OCI-LY3 (cell line): ENCODE results near the gene HORMAD1.

Experiments used
- H2AFZ ChIP-seq: fragments of 200-600, 300-600 bp; shearing (Covaris generic); 2 replicates; pipeline ENCODE4 v1.6.0; 2014; ENCODE audit warnings: antibody characterized with exemption, low read depth, low read length
- H3K27ac ChIP-seq: fragments of 200-600, 300-600 bp; sonication (generic); 2 replicates; pipeline ENCODE4 v1.5.1; 2014; ENCODE audit warnings: mild to moderate bottlenecking, low read length, moderate library complexity, mixed read lengths
- H3K27me3 ChIP-seq: fragments of 200-600, 300-600 bp; sonication (generic); 2 replicates; pipeline ENCODE4 v1.6.1; 2014; ENCODE audit warnings: low read depth, low read length, mixed read lengths
- H3K36me3 ChIP-seq: fragments of 200-600, 300-600 bp; sonication (generic); replicated peaks from 2 replicates; pipeline ENCODE3; 2014; ENCODE audit warnings: low read depth, low read length, mixed read lengths
- H3K4me1 ChIP-seq: fragments of 300-600, 200-600 bp; sonication (generic); 2 replicates; pipeline ENCODE4 v1.6.1; 2014; ENCODE audit warnings: low read length, mixed read lengths
- H3K4me2 ChIP-seq: fragments of 200-600, 300-600 bp; sonication (generic); 2 replicates; pipeline ENCODE4 v1.6.1; 2014; ENCODE audit warnings: low read length, mixed read lengths
- H3K4me3 ChIP-seq: fragments of 300-600, 200-600 bp; sonication (generic); 2 replicates; pipeline ENCODE4 v1.5.1; 2014; ENCODE audit warnings: antibody characterized with exemption, mild to moderate bottlenecking, low read length, moderate library complexity
- H3K79me2 ChIP-seq: fragments of 300-600, 200-600 bp; shearing (Covaris generic); 2 replicates; pipeline ENCODE4 v1.6.1; 2014; ENCODE audit warnings: mild to moderate bottlenecking, low read length, mixed read lengths
- H3K9ac ChIP-seq: fragments of 300-600, 200-600 bp; shearing (Covaris generic); 2 replicates; pipeline ENCODE4 v1.6.0; 2014; ENCODE audit warnings: mild to moderate bottlenecking, low read length, moderate library complexity
- H3K9me3 ChIP-seq: fragments of 200-600, 300-600 bp; shearing (Covaris generic); 2 replicates; pipeline ENCODE4 v1.6.1; 2014; ENCODE audit warnings: low read length, mixed read lengths; ENCODE audit not compliant: insufficient read depth
- H4K20me1 ChIP-seq: fragments of 200-600, 300-600 bp; sonication (generic); 2 replicates; pipeline ENCODE4 v1.6.1; 2016; ENCODE audit warnings: low read length, mixed read lengths; ENCODE audit not compliant: insufficient read depth
- CTCF ChIP-seq: fragments of 200-600, 300-600 bp; sonication (generic); IDR thresholded peaks from 2 replicates; pipeline ENCODE4 v1.5.1; 2014; ENCODE audit warnings: antibody characterized with exemption, low read length, low read depth
- EZH2phosphoT487 ChIP-seq: fragments of 200-600 bp; shearing (Covaris generic); IDR thresholded peaks from 2 replicates; pipeline ENCODE4 v1.6.1; 2018; ENCODE audit warnings: antibody characterized with exemption, mixed run types, low read depth

HORMAD1 gene

GRCh38 chr1:150730130-150730721 lies 9.5 kb upstream of the HORMAD1 start:
- Histone ChIP-seq H4K20me1 (peaks cover 4% of the 10 kb centered on the region; the same call in 1 of the 2 replicates), H3K79me2 (no peaks in the 10 kb centered on the region), H3K36me3 (peaks cover 38% of the 10 kb centered on the region), H3K4me3 (no peak overlapping the region), H3K27me3 (no peaks in the 10 kb centered on the region), H3K27ac (no peak overlapping the region), H3K4me2 (no peak overlapping the region), H3K4me1 (no peaks in the 10 kb centered on the region), H3K9ac (no peak overlapping the region), H3K9me3 (no peaks in the 10 kb centered on the region), H2AFZ (no peak overlapping the region)
- TF ChIP-seq CTCF (no peak), EZH2phosphoT487 (no peak)

DNA sequence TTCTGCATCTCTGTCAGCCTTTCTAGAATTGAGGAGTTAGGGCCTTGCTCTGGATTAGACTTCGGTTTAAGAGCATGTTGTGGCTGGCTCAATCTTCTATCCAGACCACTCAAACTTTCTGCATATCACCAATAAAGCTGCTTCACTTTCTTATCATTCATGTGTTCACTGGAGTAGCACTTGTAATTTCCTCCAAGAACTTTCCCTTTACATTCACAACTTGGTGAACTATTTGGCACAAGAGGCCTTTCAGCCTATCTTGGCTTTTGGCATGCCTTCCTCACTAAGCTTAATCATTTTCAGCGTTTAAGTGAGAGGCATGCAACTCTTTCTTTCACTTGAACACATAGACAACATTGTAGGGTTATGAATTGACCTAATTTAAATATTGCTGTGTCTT lies 3.6 kb upstream of the HORMAD1 start:
- no peaks in the 10 kb centered on the region for H3K36me3 ChIP-seq
- H3K27me3 ChIP-seq = no peaks in the 10 kb centered on the region
- no peak overlapping the region for H2AFZ ChIP-seq

GRCh38 chr1:150720098-150720497 lies 597 bp downstream of the HORMAD1 start:
- no peak overlapping the region for H2AFZ ChIP-seq
- H3K9me3 ChIP-seq = no peaks in the 10 kb centered on the region
- no peaks in the 10 kb centered on the region for H4K20me1 ChIP-seq
- no peak for TF ChIP-seq CTCF
- TF ChIP-seq EZH2phosphoT487 = no peak
- H3K4me1 ChIP-seq = no peaks in the 10 kb centered on the region
- no peaks in the 10 kb centered on the region for H3K27me3 ChIP-seq
- H3K36me3 ChIP-seq = no peaks in the 10 kb centered on the region
- no peak overlapping the region for H3K27ac ChIP-seq
- H3K79me2 ChIP-seq = no peaks in the 10 kb centered on the region
- no peak overlapping the region for H3K9ac ChIP-seq
- no peak overlapping the region for H3K4me3 ChIP-seq
- no peak overlapping the region for H3K4me2 ChIP-seq

More for the DNA sequence above, 3.6 kb upstream of the HORMAD1 start:
- Histone ChIP-seq H3K79me2 (no peaks in the 10 kb centered on the region), H3K4me3 (no peak overlapping the region), H3K9ac (no peak overlapping the region), H4K20me1 (no peaks in the 10 kb centered on the region), H3K4me2 (no peak overlapping the region), H3K4me1 (no peaks in the 10 kb centered on the region), H3K9me3 (no peaks in the 10 kb centered on the region), H3K27ac (no peak overlapping the region)
- TF ChIP-seq CTCF (no peak), EZH2phosphoT487 (no peak)

DNA sequence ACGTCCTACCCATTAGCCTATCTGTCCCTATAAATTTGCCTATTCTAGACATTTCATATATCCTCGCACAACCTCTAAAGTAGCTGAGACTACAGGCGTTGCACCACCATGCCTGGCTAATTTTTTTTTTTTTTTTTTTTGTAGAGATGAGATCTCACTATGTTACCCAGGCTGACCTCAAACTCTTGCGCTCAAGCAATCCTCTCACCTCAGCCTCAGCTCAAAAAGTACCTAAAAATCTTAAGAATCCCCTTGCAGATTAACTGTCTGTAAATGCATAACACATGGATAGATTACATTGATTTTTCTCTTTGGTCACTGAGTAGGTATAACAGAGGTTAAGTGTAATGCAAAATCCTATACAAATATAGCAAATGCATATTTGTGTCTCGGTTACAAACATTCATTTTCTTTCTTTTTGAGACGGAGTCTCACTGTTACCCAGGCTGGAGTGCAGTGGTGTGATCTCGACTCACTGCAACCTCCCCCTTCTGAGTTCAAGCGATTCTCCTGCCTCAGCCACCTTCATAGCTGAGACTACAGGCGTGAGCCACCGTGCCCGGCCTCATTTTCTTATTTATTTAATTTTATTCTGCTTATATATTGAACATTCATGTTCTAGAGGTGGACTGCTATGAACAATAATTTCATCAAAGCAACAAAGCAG lies 2.3 kb downstream of the HORMAD1 start:
- H3K79me2 ChIP-seq = no peaks in the 10 kb centered on the region
- TF ChIP-seq CTCF (no peak), EZH2phosphoT487 (no peak)
- H2AFZ ChIP-seq = no peak overlapping the region
- H3K4me2 ChIP-seq = no peak overlapping the region
- H3K27ac ChIP-seq = no peak overlapping the region
- H3K9me3 ChIP-seq = no peaks in the 10 kb centered on the region
- H4K20me1 ChIP-seq = no peaks in the 10 kb centered on the region
- H3K9ac ChIP-seq = no peak overlapping the region
- H3K4me1 ChIP-seq = no peaks in the 10 kb centered on the region
- H3K4me3 ChIP-seq = no peak overlapping the region
- H3K27me3 ChIP-seq = no peaks in the 10 kb centered on the region
- no peaks in the 10 kb centered on the region for H3K36me3 ChIP-seq
